GM12878 (cell line): ENCODE measurements around the gene CPVL. TPM values are rescaled to one million over a fixed set of nuclear protein-coding genes. Genes with fewer than 3 reads are reported as not detected.

Experiments used
- ATAC-seq: fragments of 200-7000 bp; cut with Tn5 transposase; 3 replicates; pipeline ENCODE4 v1.9.1; 2020; ENCODE audit warnings: mild to moderate bottlenecking, moderate library complexity
- Bru-seq: library from RNA; stranded (reverse); fragments of 400-500 nt; gene quantifications from one replicate; lab custom pipeline; 2021; lab: Mats Ljungman, UMichigan
- BruChase-seq, 2 experiments: library from RNA; stranded (reverse); fragments of 400-500 nt; gene quantifications; one replicate each; lab custom pipeline; 2021; lab: Mats Ljungman, UMichigan
- BruUV-seq: library from RNA; stranded (reverse); fragments of 400-500 nt; replicated peaks from 2 replicates; lab custom pipeline; 2021; lab: Mats Ljungman, UMichigan
- CTCF ChIA-PET: fragments of 300-600 bp; sonication (Branson Sonifier 250); formaldehyde crosslinking; extraction: SDS; loops from one replicate; lab custom pipeline; 2021; ENCODE audit warnings: inconsistent platforms; lab: Yijun Ruan, JAX
- POLR2A ChIA-PET: fragments of 350-600 bp; formaldehyde crosslinking; extraction: SDS; loops from one replicate; lab custom pipeline; 2021; ENCODE audit warnings: inconsistent platforms; lab: Charles Lee
- RAD21 ChIA-PET: fragments of 300-600 bp; sonication (Branson Sonifier 250); formaldehyde crosslinking; loops from one replicate; lab custom pipeline; 2023; ENCODE audit warnings: antibody characterized with exemption; ENCODE audit not compliant: unreplicated experiment; lab: Charles Lee
- SMC1A ChIA-PET: fragments of 300-600 bp; sonication (Branson Sonifier 250); formaldehyde crosslinking; loops from one replicate; lab custom pipeline; 2023; ENCODE audit not compliant: unreplicated experiment, uncharacterized antibody; lab: Charles Lee
- DNase-seq: peaks from one replicate; pipeline ENCODE4 v3.0.0-alpha.2; 2011; ENCODE audit warnings: low read depth, low spot score
- FAIRE-seq: peaks from 3 replicates; lab custom pipeline; 2011; peaks lifted over from hg19 to GRCh38; lab: Jason Lieb, UNC
- H2AFZ ChIP-seq: 2 replicates; pipeline ENCODE4 v1.6.0; 2011; ENCODE audit warnings: low read depth, low read length, control low read depth; ENCODE audit not compliant: control insufficient read depth
- H3K27ac ChIP-seq: 2 replicates; pipeline ENCODE4 v1.5.1; 2011; ENCODE audit warnings: control low read depth; ENCODE audit not compliant: control insufficient read depth, insufficient read depth
- H3K27me3 ChIP-seq, 2 experiments: replicated peaks in 1 of 2; 2 replicates each; pipeline versions ENCODE4 v1.6.0 to v1.6.1; 2011; ENCODE audit warnings: low read length in 1 of 2; ENCODE audit not compliant: control insufficient read depth in 2 of 2, insufficient read depth in 2 of 2
- H3K36me3 ChIP-seq, 2 experiments: 2 replicates each; pipeline ENCODE4 v1.5.1; 2011; ENCODE audit warnings: low read length in 1 of 2; ENCODE audit not compliant: control insufficient read depth in 2 of 2, insufficient read depth in 2 of 2
- H3K4me1 ChIP-seq: 2 replicates; pipeline ENCODE4 v1.6.1; 2011; ENCODE audit warnings: mild to moderate bottlenecking, low read length, moderate library complexity, mixed read lengths; ENCODE audit not compliant: control insufficient read depth, insufficient read depth
- H3K4me2 ChIP-seq: 2 replicates; pipeline ENCODE4 v1.6.0; 2011; ENCODE audit warnings: control low read depth; ENCODE audit not compliant: control insufficient read depth, insufficient read depth
- H3K4me3 ChIP-seq: fragments of 200-600 bp; sonication (generic); 2 replicates; pipeline ENCODE4 v1.5.1; 2016
- H3K79me2 ChIP-seq: 2 replicates; pipeline ENCODE4 v1.6.0; 2011; ENCODE audit warnings: low read length; ENCODE audit not compliant: control insufficient read depth, insufficient read depth
- H3K9ac ChIP-seq: 2 replicates; pipeline ENCODE4 v1.8.0; 2011; ENCODE audit warnings: low read length, control low read depth, mixed read lengths; ENCODE audit not compliant: control insufficient read depth, insufficient read depth
- H3K9me3 ChIP-seq: replicated peaks from 3 replicates; pipeline ENCODE4 v1.5.1; 2011; ENCODE audit warnings: mild to moderate bottlenecking, low read length; ENCODE audit not compliant: control insufficient read depth, insufficient read depth
- H4K20me1 ChIP-seq: 2 replicates; pipeline ENCODE4 v1.6.0; 2011; ENCODE audit not compliant: control insufficient read depth, insufficient read depth
- CBFB ChIP-seq: IDR thresholded peaks from 2 replicates; pipeline ENCODE4 v1.6.1; 2016; ENCODE audit warnings: antibody characterized with exemption, low read depth
- NFIC ChIP-seq: IDR thresholded peaks from 2 replicates; pipeline ENCODE4 v1.6.1; 2012; ENCODE audit warnings: low read depth, mild to moderate bottlenecking, inconsistent platforms, low read length, moderate library complexity
- POLR2A ChIP-seq: IDR thresholded peaks from 2 replicates; pipeline ENCODE4 v1.6.1; 2011; ENCODE audit warnings: low read depth, mild to moderate bottlenecking, low read length
- WGBS: methylation state at CpG from one replicate; pipeline ENCODE4 v1.1.6; 2016; ENCODE audit warnings: low lambda C conversion rate; ENCODE audit not compliant: insufficient replicate concordance, insufficient coverage; ENCODE audit errors: missing lambda C conversion rate; 5-methylcytosine and 5-hydroxymethylcytosine counted together
- in situ Hi-C: fragments of 300-500 bp; cut with MboI; formaldehyde crosslinking; loops from 9 replicates; pipeline ENCODE4 v1.14.3; 2018; ENCODE audit warnings: mixed read lengths
- intact Hi-C: fragments of 100-400 bp; cut with micrococcal nuclease; formaldehyde crosslinking; loops from one replicate; pipeline ENCODE4 v1.14.2; 2022; ENCODE audit not compliant: unreplicated experiment
- long read RNA-seq, 2 experiments: library from polyadenylated mRNA; unstranded; transcript quantifications; one replicate each; pipeline ENCODE4 v2.0.0, GENCODE V29; 2019 to 2020
- polyA minus RNA-seq, 3 experiments: library from RNA; depleted of rRNA, polyadenylated mRNA; stranded (reverse); fragments of >200 nt; gene quantifications; 2 replicates each; pipeline ENCODE4 v1.2.3, GENCODE V29; 2011
- polyA plus RNA-seq, 11 experiments: library from polyadenylated mRNA; depleted of rRNA in 4 of 11; unstranded in 6 of 11; stranded (reverse) in 5 of 11; fragments of >200 nt; fragmentation: Nextera tagmentation in 4 of 11; fragmentation: Illumina TruSeq in 1 of 11; extraction: Ambion mirVana in 4 of 11; extraction: Trizol in 1 of 11; gene quantifications; 1 replicate in 1 of 11; 2 replicates in 10 of 11; pipeline versions ENCODE4 v1.2.1 to v1.2.3, GENCODE V29; 2011 to 2016; ENCODE audit warnings: inconsistent platforms in 2 of 11, missing spikeins in 2 of 11, low read depth in 1 of 11
- total RNA-seq, 4 experiments: library from RNA; depleted of rRNA in 3 of 4; stranded (reverse); fragments of >200 nt in 3 of 4; fragmentation: Illumina TruSeq in 1 of 4; extraction: Trizol in 1 of 4; gene quantifications; 2 replicates each; pipeline versions ENCODE4 v1.2.1 to v1.2.3, GENCODE V29; 2013 to 2021

CPVL gene
- total RNA-seq (2013; cell fraction: nucleolus; rRNA removed) = not detected in 2 replicates
- total RNA-seq (2014; rRNA removed) (not detected in 2 replicates), total RNA-seq (2014; rRNA removed; fragmentation: Illumina TruSeq; extraction: Trizol) (not detected in 2 replicates), total RNA-seq (2021) (0.59 TPM in 1 of 2 replicates, not detected in the other), polyA plus RNA-seq (2011; rRNA removed) (0.13 TPM in 1 of 2 replicates, not detected in the other), polyA plus RNA-seq (2014; fragmentation: Illumina TruSeq; extraction: Trizol) (not detected in 2 replicates), polyA plus RNA-seq (2014; fragmentation: Nextera tagmentation; extraction: Ambion mirVana) (not detected), polyA plus RNA-seq (2014; rRNA removed) (not detected in 2 replicates), polyA plus RNA-seq (2016; fragmentation: Nextera tagmentation; extraction: Ambion mirVana) (not detected), polyA minus RNA-seq (2011; rRNA and poly(A)+ RNA removed) (not detected in 2 replicates), Bru-seq, nascent RNA (percentile 3 among the genes with signal in this experiment), BruChase-seq, experiment 1, labeled RNA remaining after a 6-hour chase (percentile 2 among the genes with signal in this experiment), BruChase-seq, experiment 2, labeled RNA remaining after a 2-hour chase (percentile 1 among the genes with signal in this experiment)
- polyA plus RNA-seq (2011; ENCODE audit: low read depth) = not detected
- polyA plus RNA-seq (2011; cell fraction: cytosol; rRNA removed) = not detected in 2 replicates
- polyA plus RNA-seq (2011; cell fraction: nucleus; rRNA removed) = not detected in 2 replicates
- polyA plus RNA-seq (2012) = not detected in 2 replicates
- not detected in 2 replicates for polyA minus RNA-seq (2011; cell fraction: cytosol; rRNA and poly(A)+ RNA removed)
- 0.12 TPM in 1 of 2 replicates, not detected in the other for polyA minus RNA-seq (2011; cell fraction: nucleus; rRNA and poly(A)+ RNA removed)
- long read RNA-seq, experiment 1 = 0 reads
- long read RNA-seq, experiment 2, partial matches to known transcripts = 0 of 4 reads
- long read RNA-seq, experiment 2, other reads (novel, unspliced or antisense) = 1 of 4 reads

DNA sequence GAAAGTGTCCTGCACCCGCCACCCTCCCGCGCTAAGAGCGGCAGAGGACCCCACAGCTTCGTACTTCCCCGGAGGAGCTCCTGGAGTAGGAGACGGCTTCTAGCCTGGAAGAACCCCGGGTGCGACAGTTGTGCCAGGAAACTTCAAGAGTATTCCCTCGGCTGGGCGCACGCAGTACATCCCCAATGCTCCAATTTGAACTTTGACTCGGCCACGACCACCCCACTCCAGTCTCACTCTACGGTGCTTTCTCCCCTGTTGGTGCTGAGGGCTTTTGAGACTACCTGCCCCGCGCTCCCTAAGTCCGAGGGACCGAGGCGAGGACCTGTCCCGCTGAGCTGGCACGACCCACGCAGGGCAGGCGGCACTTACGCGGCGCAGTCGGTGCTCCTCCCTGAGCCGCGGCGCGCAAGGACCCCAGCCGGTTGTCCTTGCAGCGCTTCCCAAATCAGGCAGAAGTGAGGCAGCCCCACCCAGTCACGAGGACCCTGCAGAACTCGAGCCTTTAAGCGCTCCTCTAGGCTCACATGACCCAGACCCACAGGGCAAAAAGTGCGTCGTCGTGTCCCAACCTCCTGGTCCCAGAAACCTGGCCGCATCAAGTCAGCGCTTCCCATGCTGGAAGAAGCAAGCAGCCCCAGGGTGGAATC lies at the start of gene CPVL:
Gene CPVL (minus strand): TSS at position 481 of the 650 bp plus-strand sequence. CDS start 25,476 bp downstream, outside the sequence.
- Histone ChIP-seq H3K36me3 (no peaks in the 10 kb centered on the region), H3K4me2 (no peak within 1 kb of the TSS), H4K20me1 (no peaks in the 10 kb centered on the region), H3K9me3 (no peaks in the 10 kb centered on the region), H3K27me3 (peaks cover 8 to 9% of the 10 kb centered on the region in 2 experiments; a peak in 3 of 4 replicates), H2AFZ (no peak within 1 kb of the TSS), H3K4me1 (no peaks in the 10 kb centered on the region), H3K27ac (no peak within 1 kb of the TSS), H3K79me2 (no peaks in the 10 kb centered on the region), H3K4me3 (no peak within 1 kb of the TSS), H3K9ac (no peak within 1 kb of the TSS)
- no peak for ATAC-seq
- ChIA-PET POLR2A (no interaction called here), RAD21 (no interaction called here), CTCF (interaction anchor here (0.8 kb wide), 1 partner anchor 42 kb away, joined by 3 read pairs; no protein-coding TSS in a partner anchor), SMC1A (no interaction called here)
- BruUV-seq = no TSS peak
- 10% methylated on average over 42 of the region's 42 CpGs for WGBS
- no peak for DNase-seq
- in situ Hi-C loops = no loop called here
- FAIRE-seq = no peak
- intact Hi-C loops = no loop called here
- no peak for TF ChIP-seq CBFB
- TF ChIP-seq NFIC = no peak
- peak; percentile 70; the same call in 1 of the 2 replicates for TF ChIP-seq POLR2A
